Measurements from ENCODE around the gene GCAT. TPM values are rescaled to one million over a fixed set of nuclear protein-coding genes. Genes with fewer than 3 reads are reported as not detected.

GCAT gene
- total RNA-seq, 1 donor from 2014 or later = 8.8 TPM

- no peaks in the 10 kb centered on the region for H3K9me3 ChIP-seq
- DNase-seq = no peak
- H3K27ac ChIP-seq = no peak overlapping the region
- TF ChIP-seq CTCF (IDR thresholded peaks at IDR 0.05) = no peak
- H3K36me3 ChIP-seq = peaks cover 96% of the 10 kb centered on the region
- intact Hi-C loops (cut with DNase I) = loop anchor here (10.0 kb wide), 1 partner anchor 51 kb away; no protein-coding TSS in a partner anchor
- no peak for ATAC-seq
- no peak overlapping the region for H3K4me3 ChIP-seq
- no peaks in the 10 kb centered on the region for H3K27me3 ChIP-seq
- no peaks in the 10 kb centered on the region for H3K4me1 ChIP-seq
Measured at GRCh38 chr22:37865510-37865909, 57.8 kb downstream of the GCAT start.

Small RNA genes lying within 50 kb of the gene (microRNA-seq; reads per million reads assigned to microRNA genes)
- gene MIR659 (ENCODE audit: borderline microRNAs expressed) = not detected

Other genes with a start within 250 kb of the GCAT start
- 73.9 TPM for gene CDC42EP1, start 247.5 kb upstream of the GCAT start, total RNA-seq
- gene LGALS2, start 227.8 kb upstream of the GCAT start, total RNA-seq = 2.5 TPM
- 64.4 TPM for gene GGA1, start 199.1 kb upstream of the GCAT start, total RNA-seq
- gene SH3BP1, start 168.3 kb upstream of the GCAT start, total RNA-seq = 28.3 TPM
- gene PDXP, start 149.2 kb upstream of the GCAT start, total RNA-seq = 6.1 TPM
- 340 TPM for gene LGALS1, start 132.3 kb upstream of the GCAT start, total RNA-seq
- gene NOL12, start 121.6 kb upstream of the GCAT start, total RNA-seq = 21.6 TPM
- gene TRIOBP, start 110.9 kb upstream of the GCAT start, total RNA-seq = 85.0 TPM
- gene GALR3, start 15.4 kb downstream of the GCAT start, total RNA-seq = not detected
- 18.2 TPM for gene ANKRD54, start 36.4 kb downstream of the GCAT start, total RNA-seq
- 369 TPM for gene EIF3L, start 41.5 kb downstream of the GCAT start, total RNA-seq
- 37.4 TPM for gene MICALL1, start 98.4 kb downstream of the GCAT start, total RNA-seq
- gene C22orf23, start 145.7 kb downstream of the GCAT start, total RNA-seq = not detected
- gene POLR2F, start 145.8 kb downstream of the GCAT start, total RNA-seq = 49.0 TPM
- gene SOX10, start 176.6 kb downstream of the GCAT start, total RNA-seq = not detected
- gene PICK1, start 249.5 kb downstream of the GCAT start, total RNA-seq = 31.8 TPM

Data from upper lobe of right lung (tissue), 1 donor.